H1 (cell line): ENCODE results near the gene CTDNEP1. TPM values are rescaled to one million over a fixed set of nuclear protein-coding genes. Genes with fewer than 3 reads are reported as not detected.

Experiments used
- CTCF ChIA-PET: fragments of 300-600 bp; sonication (Branson Sonifier 250); formaldehyde crosslinking; loops from one replicate; lab custom pipeline; 2021; ENCODE audit not compliant: partially characterized antibody; lab: Charles Lee
- POLR2A ChIA-PET: fragments of 300-600 bp; sonication (Branson Sonifier 250); formaldehyde crosslinking; loops from one replicate; lab custom pipeline; 2021; ENCODE audit warnings: inconsistent platforms; ENCODE audit not compliant: partially characterized antibody; lab: Charles Lee
- DNase-seq, 2 experiments: peaks; one replicate each; pipeline versions ENCODE4 v3.0.0 to v3.0.0-alpha.2; 2010 to 2022; ENCODE audit warnings: low spot score in 2 of 2, low read depth in 1 of 2, mixed read lengths in 1 of 2
- FAIRE-seq: peaks from 2 replicates; lab custom pipeline; 2011; peaks lifted over from hg19 to GRCh38; lab: Jason Lieb, UNC
- H2AFZ ChIP-seq: 2 replicates; pipeline ENCODE4 v1.8.1; 2012; ENCODE audit warnings: low read length, inconsistent platforms
- H2AK5ac ChIP-seq: 2 replicates; pipeline ENCODE4 v1.6.1; 2013; ENCODE audit warnings: low read depth, low read length
- H2BK120ac ChIP-seq: replicated peaks from 2 replicates; pipeline ENCODE3; 2013; ENCODE audit warnings: low read depth, low read length, inconsistent platforms
- H2BK12ac ChIP-seq: 2 replicates; pipeline ENCODE4 v1.6.1; 2013; ENCODE audit warnings: low read depth, low read length
- H2BK15ac ChIP-seq: 2 replicates; pipeline ENCODE4 v1.6.1; 2013; ENCODE audit warnings: low read length
- H2BK20ac ChIP-seq: 2 replicates; pipeline ENCODE4 v1.6.1; 2013; ENCODE audit warnings: low read length
- H2BK5ac ChIP-seq: 2 replicates; pipeline ENCODE4 v1.6.1; 2013; ENCODE audit warnings: low read depth, low read length
- H3K14ac ChIP-seq: 2 replicates; pipeline ENCODE4 v1.6.1; 2013; ENCODE audit warnings: inconsistent platforms; ENCODE audit not compliant: insufficient read length
- H3K18ac ChIP-seq: 2 replicates; pipeline ENCODE4 v1.6.1; 2013; ENCODE audit warnings: low read length; ENCODE audit errors: extremely low read depth
- H3K23ac ChIP-seq: 2 replicates; pipeline ENCODE4 v1.6.1; 2013; ENCODE audit warnings: inconsistent platforms; ENCODE audit not compliant: insufficient read length
- H3K23me2 ChIP-seq: 2 replicates; pipeline ENCODE4 v1.6.1; 2013; ENCODE audit warnings: low read depth, low read length
- H3K27ac ChIP-seq: 2 replicates; pipeline ENCODE4 v1.6.1; 2011; ENCODE audit warnings: low read depth, low read length, inconsistent platforms
- H3K27me3 ChIP-seq, 4 experiments: replicated peaks in 1 of 4; 1 replicate in 1 of 4; 2 replicates in 3 of 4; pipeline versions ENCODE4 v1.6.1 to v1.8.1; 2011 to 2013; ENCODE audit warnings: low read length in 3 of 4, mild to moderate bottlenecking in 3 of 4, inconsistent platforms in 2 of 4, mixed read lengths in 2 of 4, moderate library complexity in 1 of 4; ENCODE audit not compliant: control insufficient read depth in 3 of 4, insufficient read depth in 3 of 4; ENCODE audit errors: extremely low read depth in 1 of 4
- H3K36me3 ChIP-seq, 4 experiments: 2 replicates each; pipeline versions ENCODE4 v1.6.1 to v1.8.1; 2011 to 2013; ENCODE audit warnings: mild to moderate bottlenecking in 4 of 4, low read length in 3 of 4, moderate library complexity in 2 of 4, control low read depth in 1 of 4, inconsistent platforms in 1 of 4; ENCODE audit not compliant: insufficient read depth in 4 of 4, control insufficient read depth in 2 of 4
- H3K4ac ChIP-seq: replicated peaks from 2 replicates; pipeline ENCODE3; 2013; ENCODE audit warnings: low read length, low read depth, mixed read lengths, inconsistent platforms; ENCODE audit not compliant: insufficient read length
- H3K4me1 ChIP-seq, 4 experiments: replicated peaks in 1 of 4; 1 replicate in 1 of 4; 2 replicates in 3 of 4; pipeline versions ENCODE4 v1.6.1 to v1.8.1; 2011 to 2013; ENCODE audit warnings: low read length in 3 of 4, inconsistent platforms in 2 of 4, mixed read lengths in 1 of 4; ENCODE audit not compliant: insufficient read depth in 4 of 4, control insufficient read depth in 3 of 4
- H3K4me2 ChIP-seq, 2 experiments: 2 replicates each; pipeline versions ENCODE4 v1.6.1 to v1.8.1; 2011 to 2013; ENCODE audit warnings: low read depth in 2 of 2, low read length in 2 of 2, control low read depth in 1 of 2, inconsistent platforms in 1 of 2, mild to moderate bottlenecking in 1 of 2; ENCODE audit not compliant: insufficient read depth in 1 of 2
- H3K4me3 ChIP-seq, 4 experiments: fragments of 200-600, 300-600 bp in 1 of 4; sonication (generic), shearing (Covaris generic), sonication (Bioruptor Twin) in 1 of 4; 2 replicates each; pipeline versions ENCODE4 v1.5.1 to v1.8.1; 2011 to 2016; ENCODE audit warnings: low read length in 4 of 4, low read depth in 3 of 4, control low read depth in 2 of 4, inconsistent platforms in 2 of 4, mild to moderate bottlenecking in 2 of 4, mixed read lengths in 1 of 4, moderate library complexity in 1 of 4; ENCODE audit not compliant: insufficient read depth in 2 of 4; ENCODE audit errors: extremely low read depth in 1 of 4
- H3K56ac ChIP-seq: replicated peaks from 2 replicates; pipeline ENCODE3; 2013; ENCODE audit warnings: low read depth, mild to moderate bottlenecking, mixed read lengths, low read length, inconsistent platforms; ENCODE audit not compliant: insufficient read length
- H3K79me1 ChIP-seq: 2 replicates; pipeline ENCODE4 v1.6.1; 2013; ENCODE audit warnings: low read depth, low read length, control low read depth
- H3K79me2 ChIP-seq, 2 experiments: 2 replicates each; pipeline versions ENCODE4 v1.6.1 to v1.8.1; 2012 to 2013; ENCODE audit warnings: low read length in 2 of 2, mild to moderate bottlenecking in 2 of 2, inconsistent platforms in 1 of 2; ENCODE audit not compliant: insufficient read depth in 2 of 2, control insufficient read depth in 1 of 2
- H3K9ac ChIP-seq, 4 experiments: replicated peaks in 1 of 4; 1 replicate in 1 of 4; 2 replicates in 3 of 4; pipeline versions ENCODE4 v1.6.1 to v1.8.1; 2011 to 2013; ENCODE audit warnings: low read depth in 3 of 4, low read length in 3 of 4, control low read depth in 2 of 4, mild to moderate bottlenecking in 2 of 4, moderate library complexity in 2 of 4, inconsistent platforms in 1 of 4; ENCODE audit errors: extremely low read depth in 1 of 4
- H3K9me3 ChIP-seq, 2 experiments: 2 replicates each; pipeline versions ENCODE4 v1.6.1 to v1.8.1; 2012 to 2013; ENCODE audit warnings: mild to moderate bottlenecking in 2 of 2, moderate library complexity in 2 of 2, control low read depth in 1 of 2, inconsistent platforms in 1 of 2, low read depth in 1 of 2, low read length in 1 of 2, mixed read lengths in 1 of 2; ENCODE audit not compliant: insufficient read depth in 2 of 2
- H4K20me1 ChIP-seq, 2 experiments: replicated peaks in 1 of 2; 2 replicates each; pipeline versions ENCODE3 to v1.8.1; 2011 to 2013; ENCODE audit warnings: inconsistent platforms in 2 of 2, low read length in 2 of 2, mild to moderate bottlenecking in 1 of 2; ENCODE audit not compliant: insufficient read depth in 2 of 2, control insufficient read depth in 1 of 2
- H4K5ac ChIP-seq: 2 replicates; pipeline ENCODE4 v1.6.1; 2013; ENCODE audit warnings: low read length, low read depth, mixed read lengths, inconsistent platforms; ENCODE audit not compliant: insufficient read length
- H4K8ac ChIP-seq: 2 replicates; pipeline ENCODE4 v1.8.0; 2013; ENCODE audit warnings: mild to moderate bottlenecking, moderate library complexity, low read length, inconsistent platforms; ENCODE audit not compliant: insufficient read depth; ENCODE audit errors: extremely low read depth
- H4K91ac ChIP-seq: replicated peaks from 2 replicates; pipeline ENCODE3; 2013; ENCODE audit warnings: low read length, mixed read lengths, inconsistent platforms; ENCODE audit not compliant: insufficient read length
- BACH1 ChIP-seq: IDR thresholded peaks from 2 replicates; pipeline ENCODE4 v1.6.1; 2012; ENCODE audit warnings: low read length, improper control_type of control experiment
- CHD2 ChIP-seq: IDR thresholded peaks from 2 replicates; pipeline ENCODE4 v1.6.1; 2012; ENCODE audit warnings: low read length, improper control_type of control experiment
- CREB1 ChIP-seq: IDR thresholded peaks from 2 replicates; pipeline ENCODE4 v1.6.1; 2012; ENCODE audit warnings: inconsistent platforms
- KDM4A ChIP-seq: IDR thresholded peaks from one replicate; pipeline ENCODE4 v1.7.1; 2012; ENCODE audit warnings: low read depth, mild to moderate bottlenecking, moderate library complexity, low read length, inconsistent platforms; ENCODE audit not compliant: severe bottlenecking
- PHF8 ChIP-seq: fragments of 200-600 bp; sonication (generic); conservative IDR thresholded peaks from 2 replicates; pipeline ENCODE4 v1.7.1; 2012; ENCODE audit warnings: low read depth, mild to moderate bottlenecking, inconsistent platforms, low read length, moderate library complexity
- SIN3A ChIP-seq, 2 experiments: IDR thresholded peaks in 1 of 2; conservative IDR thresholded peaks in 1 of 2; 2 replicates each; pipeline ENCODE4 v1.6.1; 2011 to 2012; ENCODE audit warnings: low read length in 2 of 2, improper control_type of control experiment in 1 of 2, low read depth in 1 of 2, mild to moderate bottlenecking in 1 of 2
- SP1 ChIP-seq: IDR thresholded peaks from 2 replicates; pipeline ENCODE4 v1.6.1; 2011; ENCODE audit warnings: low read depth, low read length
- SP4 ChIP-seq: IDR thresholded peaks from 2 replicates; pipeline ENCODE4 v1.6.1; 2012; ENCODE audit warnings: low read length, inconsistent platforms
- TAF1 ChIP-seq: IDR thresholded peaks from 2 replicates; pipeline ENCODE4 v1.6.1; 2011; ENCODE audit warnings: mild to moderate bottlenecking, low read depth, low read length
- TCF12 ChIP-seq: IDR thresholded peaks from 2 replicates; pipeline ENCODE4 v1.6.1; 2011; ENCODE audit warnings: low read depth, mild to moderate bottlenecking, low read length
- WGBS, 2 experiments: shearing (Covaris generic) in 1 of 2; methylation state at CpG; one replicate each; pipeline versions ENCODE4 v1.1.6 to v1.1.7; 2013 to 2015; ENCODE audit warnings: low lambda C conversion rate in 2 of 2, mixed read lengths in 2 of 2, inconsistent platforms in 1 of 2, low coverage in 1 of 2, missing lambda C conversion rate in 1 of 2; ENCODE audit not compliant: insufficient replicate concordance in 2 of 2, insufficient coverage in 1 of 2, insufficient read length in 1 of 2; ENCODE audit errors: extremely low coverage in 1 of 2, missing lambda C conversion rate in 1 of 2; 5-methylcytosine and 5-hydroxymethylcytosine counted together
- polyA plus RNA-seq, 7 experiments: library from polyadenylated mRNA; depleted of rRNA in 3 of 7; stranded (reverse) in 5 of 7; unstranded in 2 of 7; fragments of >200 nt in 5 of 7; fragments of 200-250 nt in 2 of 7; gene quantifications; 1 replicate in 5 of 7; 2 replicates in 1 of 7; 4 replicates in 1 of 7; pipeline versions ENCODE4 v1.2.1 to v1.2.3, GENCODE V29; 2011 to 2013; ENCODE audit warnings: missing spikeins in 2 of 7, mixed read lengths in 2 of 7
- total RNA-seq: library from RNA; stranded (reverse); fragmentation: NEBNext Ultra II Directional; extraction: Animal tissue kit (Norgen Biotek cat#: 25700); gene quantifications from 2 replicates; pipeline ENCODE4 v1.2.1, GENCODE V29; 2021

CTDNEP1 gene
- total and polyA plus RNA-seq, 2 of the 8 experiments (the other 6 are each of a cell fraction or from before 2014, with no cell fraction given) = 114 to 123 TPM

- peak within 1 kb of the TSS; percentile 27; the same call in 1 of the 2 replicates for H2BK12ac ChIP-seq
- no peak within 1 kb of the TSS for H4K91ac ChIP-seq
- H3K9me3 ChIP-seq = no peaks in the 10 kb centered on the region
- H3K18ac ChIP-seq = peak within 1 kb of the TSS; percentile 42; the same call in 1 of the 2 replicates
- H3K36me3 ChIP-seq = peaks cover 0 to 6% (median 2%) of the 10 kb centered on the region in 4 experiments; a peak in 3 of 8 replicates
- DNase-seq (peak; percentile 96 to 98), FAIRE-seq (peak; percentile 66)
- CTCF ChIA-PET = interaction anchor here (0.6 to 4.8 kb wide), 26 partner anchors 10 to 304 kb away, joined by 3 to 46 read pairs (median 4); partner anchors contain the start of genes ACAP1, CLDN7, GABARAP and GPS2
- POLR2A ChIA-PET = interaction anchor here (0.8 to 7.7 kb wide), 23 partner anchors 10 to 303 kb away, joined by 3 to 94 read pairs (median 5); partner anchors contain the start of genes ACADVL, CLDN7, CTDNEP1 and DLG4
- 3% methylated on average over 58 of the region's 71 CpGs; no CpG with 5 or more reads in 1 of the 2 experiments for WGBS, 2 experiments
- H3K23me2 ChIP-seq = peaks cover 11% of the 10 kb centered on the region
- H3K9ac ChIP-seq = peak within 1 kb of the TSS; percentile 49 to 75 (median 66)
- H3K14ac ChIP-seq = no peak within 1 kb of the TSS
- H2AFZ ChIP-seq = peak within 1 kb of the TSS; percentile 54; the same call in 1 of the 2 replicates
- no peak within 1 kb of the TSS for H3K56ac ChIP-seq
- peak within 1 kb of the TSS; percentile 72; the same call in 1 of the 2 replicates for H2BK15ac ChIP-seq
- no peaks in the 10 kb centered on the region for H3K79me2 ChIP-seq
- H2BK20ac ChIP-seq = no peak within 1 kb of the TSS
- H4K20me1 ChIP-seq = peaks cover 0 to 7% of the 10 kb centered on the region in 2 experiments
- H3K4me3 ChIP-seq = peak within 1 kb of the TSS; percentile 76 to 83 (median 78)
- H3K27me3 ChIP-seq = peaks cover 0 to 13% (median 7%) of the 10 kb centered on the region in 4 experiments; a peak in 6 of 7 replicates
- no peak within 1 kb of the TSS for H2BK120ac ChIP-seq
- no peak within 1 kb of the TSS for H4K5ac ChIP-seq
- no peaks in the 10 kb centered on the region for H3K79me1 ChIP-seq
- H2BK5ac ChIP-seq = peak within 1 kb of the TSS; percentile 18; the same call in 1 of the 2 replicates
- H2AK5ac ChIP-seq = no peak within 1 kb of the TSS
- H3K27ac ChIP-seq = no peak within 1 kb of the TSS
- peak within 1 kb of the TSS; percentile 45 to 100 for H3K4me2 ChIP-seq
- no peak within 1 kb of the TSS for H3K4ac ChIP-seq
- H3K23ac ChIP-seq = no peak within 1 kb of the TSS
- peaks cover 0 to 20% (median 8%) of the 10 kb centered on the region in 4 experiments; a peak in 5 of 7 replicates for H3K4me1 ChIP-seq
- peak within 1 kb of the TSS; percentile 82; the same call in 1 of the 2 replicates for H4K8ac ChIP-seq
- TF ChIP-seq CREB1 (peak; percentile 48; the same call in 1 of the 2 replicates), SP4 (peak; percentile 95), TCF12 (no peak), PHF8 (0 out of 2 replicates have a peak, but pooled peaks have one; percentile 6), SIN3A (conservative IDR thresholded peaks at IDR 0.05 in 1 of 2, IDR thresholded peaks at IDR 0.05 in 1 of 2; ENCODE audit: low read depth in 1 of 2, low read length in 2 of 2) (peak; percentile 44 to 60; a peak in 2 of 4 replicates), CHD2 (peak; percentile 68), SP1 (peak; percentile 86), BACH1 (0 out of 2 replicates have a peak, but pooled peaks have one; percentile 47), KDM4A (peak; percentile 77), TAF1 (0 out of 2 replicates have a peak, but pooled peaks have one; percentile 2)
Measured at GRCh38 chr17:7281074-7281952, 29.8 kb upstream of the CTDNEP1 start, which contains the start of gene SLC2A4. Gene SLC2A4 (plus strand): TSS chr17:7281718. CDS start chr17:7281935, 217 bp downstream.
